ENCODE results near the gene RUVBL2.

RUVBL2 gene

GRCh38 chr19:48993175-48994034 lies at the start of gene RUVBL2, which contains the start of gene GYS1:
Gene RUVBL2, plus strand, starts transcription at chr19:48993887. Its CDS starts 25 bp downstream, at chr19:48993912.
Gene GYS1, minus strand, starts transcription at chr19:48993309. Its CDS starts 197 bp downstream, at chr19:48993112.
- peak; percentile 89 for FAIRE-seq
- DNase-seq (ENCODE audit: low spot score), result peak; percentile 99

- FAIRE-seq, result no peak
- no peak for DNase-seq (ENCODE audit: low spot score)
Observed at GRCh38 chr19:48945415-48945814, 48.3 kb upstream of the RUVBL2 start.

- FAIRE-seq (no peak), DNase-seq (ENCODE audit: low spot score) (no peak)
Observed at GRCh38 chr19:48945817-48946216, 47.9 kb upstream of the RUVBL2 start.

- FAIRE-seq, result no peak
- no peak for DNase-seq (ENCODE audit: low spot score)
Observed at GRCh38 chr19:48946463-48947257, 47.0 kb upstream of the RUVBL2 start.

- no peak for FAIRE-seq
- no peak for DNase-seq (ENCODE audit: low spot score)
Observed at GRCh38 chr19:48947258-48947542, 46.5 kb upstream of the RUVBL2 start.

GRCh38 chr19:48950159-48950558 lies 43.5 kb upstream of the RUVBL2 start:
- DNase-seq (ENCODE audit: low spot score) (no peak), FAIRE-seq (no peak)

GRCh38 chr19:48950830-48951519 lies 42.7 kb upstream of the RUVBL2 start:
- FAIRE-seq, result no peak

GRCh38 chr19:48953141-48953540 lies 40.5 kb upstream of the RUVBL2 start:
- FAIRE-seq (no peak), DNase-seq (ENCODE audit: low spot score) (no peak)

More at GRCh38 chr19:48950830-48951519, 42.7 kb upstream of the RUVBL2 start:
- no peak for DNase-seq (ENCODE audit: low spot score)

GRCh38 chr19:48953990-48954594 lies 39.6 kb upstream of the RUVBL2 start:
- no peak for DNase-seq (ENCODE audit: low spot score)
- FAIRE-seq, result no peak

GRCh38 chr19:48954595-48955307 lies 38.9 kb upstream of the RUVBL2 start, which contains the start of gene BAX:
Gene BAX, plus strand, starts transcription at chr19:48954875. Its CDS starts 54 bp downstream, at chr19:48954929.
- peak; percentile 99 for FAIRE-seq
- DNase-seq (ENCODE audit: low spot score), result peak; percentile 97

GRCh38 chr19:48955308-48955958 lies 38.3 kb upstream of the RUVBL2 start:
- DNase-seq (ENCODE audit: low spot score), result no peak
- no peak for FAIRE-seq

- DNase-seq (ENCODE audit: low spot score), result no peak
- no peak for FAIRE-seq
Observed at GRCh38 chr19:48958006-48958405, 35.7 kb upstream of the RUVBL2 start.

GRCh38 chr19:48959341-48960239 lies 34.1 kb upstream of the RUVBL2 start:
- no peak for FAIRE-seq
- no peak for DNase-seq (ENCODE audit: low spot score)

- FAIRE-seq (no peak), DNase-seq (ENCODE audit: low spot score) (no peak)
Observed at GRCh38 chr19:48961051-48961649, 32.5 kb upstream of the RUVBL2 start.

- FAIRE-seq (no peak), DNase-seq (ENCODE audit: low spot score) (no peak)
Observed at GRCh38 chr19:48961673-48962028, 32.0 kb upstream of the RUVBL2 start.

GRCh38 chr19:48962029-48962848 lies 31.4 kb upstream of the RUVBL2 start:
- FAIRE-seq (no peak), DNase-seq (ENCODE audit: low spot score) (peak; percentile 47)

- DNase-seq (ENCODE audit: low spot score) (no peak), FAIRE-seq (no peak)
Observed at GRCh38 chr19:48962849-48963165, 30.9 kb upstream of the RUVBL2 start.

All from urothelium cell line (cell line).